HG03108 (cell line): ENCODE results near the gene SPOCD1.

Source experiments
- ATAC-seq: cut with Tn5 transposase; IDR thresholded peaks from one replicate; pipeline ENCODE4 v1.9.1; 2021; ENCODE audit warnings: moderate library complexity; ENCODE audit not compliant: unreplicated experiment

Gene SPOCD1

GRCh38 chr1:31815752-31816500, at the start of gene SPOCD1:
Gene SPOCD1, minus strand, starts transcription at chr1:31816022. Its CDS starts 689 bp downstream, at chr1:31815333.
- ATAC-seq = no peak

- no peak for ATAC-seq
Observed at GRCh38 chr1:31862071-31862470, 46.2 kb upstream of the SPOCD1 start.

- ATAC-seq = no peak
Observed at GRCh38 chr1:31861346-31861745, 45.5 kb upstream of the SPOCD1 start.

- no peak for ATAC-seq
Observed at GRCh38 chr1:31860581-31860980, 44.8 kb upstream of the SPOCD1 start.

GRCh38 chr1:31859719-31860118, 43.9 kb upstream of the SPOCD1 start:
- no peak for ATAC-seq

- ATAC-seq = no peak
Observed at GRCh38 chr1:31859044-31859443, 43.2 kb upstream of the SPOCD1 start.

GRCh38 chr1:31857863-31858262, 42.0 kb upstream of the SPOCD1 start:
- ATAC-seq = no peak

GRCh38 chr1:31856140-31856539, 40.3 kb upstream of the SPOCD1 start:
- no peak for ATAC-seq

- no peak for ATAC-seq
Observed at GRCh38 chr1:31855038-31855845, 39.4 kb upstream of the SPOCD1 start.

- no peak for ATAC-seq
Observed at GRCh38 chr1:31849653-31850052, 33.8 kb upstream of the SPOCD1 start.

GRCh38 chr1:31848381-31848897, 32.6 kb upstream of the SPOCD1 start:
- no peak for ATAC-seq

- no peak for ATAC-seq
Observed at GRCh38 chr1:31846484-31846883, 30.7 kb upstream of the SPOCD1 start.

GRCh38 chr1:31843506-31843905, 27.7 kb upstream of the SPOCD1 start:
- ATAC-seq = no peak

GRCh38 chr1:31839662-31840343, 24.0 kb upstream of the SPOCD1 start:
- no peak for ATAC-seq

- no peak for ATAC-seq
Observed at GRCh38 chr1:31837451-31838158, 21.8 kb upstream of the SPOCD1 start.

GRCh38 chr1:31836638-31837037, 20.8 kb upstream of the SPOCD1 start:
- ATAC-seq = no peak

GRCh38 chr1:31835415-31835814, 19.6 kb upstream of the SPOCD1 start:
- no peak for ATAC-seq

GRCh38 chr1:31834501-31834900, 18.7 kb upstream of the SPOCD1 start:
- no peak for ATAC-seq

GRCh38 chr1:31831397-31832378, 15.9 kb upstream of the SPOCD1 start:
- no peak for ATAC-seq

GRCh38 chr1:31830511-31830910, 14.7 kb upstream of the SPOCD1 start:
- no peak for ATAC-seq
